Endodermal cell (in vitro differentiated cells): ENCODE data around the gene SERPINB12. TPM values are rescaled to one million over a fixed set of nuclear protein-coding genes. Genes with fewer than 3 reads are reported as not detected.

Source experiments
- DNase-seq: peaks from one replicate; pipeline ENCODE4 v3.0.0-alpha.2; 2017
- H3K27ac ChIP-seq: 2 replicates; pipeline ENCODE4 v1.5.1; 2013; ENCODE audit warnings: mild to moderate bottlenecking, low read depth, low read length, moderate library complexity
- H3K27me3 ChIP-seq: 2 replicates; pipeline ENCODE4 v1.6.1; 2013; ENCODE audit warnings: mild to moderate bottlenecking, low read length, moderate library complexity; ENCODE audit not compliant: insufficient read depth, control insufficient read depth, poor library complexity, severe bottlenecking
- H3K36me3 ChIP-seq: 2 replicates; pipeline ENCODE4 v1.7.0; 2013; ENCODE audit warnings: mild to moderate bottlenecking, low read length, moderate library complexity; ENCODE audit not compliant: control insufficient read depth, insufficient read depth
- H3K4me1 ChIP-seq: one replicate; pipeline ENCODE4 v1.7.0; 2013; ENCODE audit warnings: low read length; ENCODE audit not compliant: control insufficient read depth, insufficient read depth
- H3K4me3 ChIP-seq: 2 replicates; pipeline ENCODE4 v1.5.1; 2013; ENCODE audit warnings: mild to moderate bottlenecking, low read length, moderate library complexity
- H3K9ac ChIP-seq: 2 replicates; pipeline ENCODE4 v1.6.1; 2013; ENCODE audit warnings: mild to moderate bottlenecking, low read length, moderate library complexity; ENCODE audit not compliant: poor library complexity, severe bottlenecking; ENCODE audit errors: extremely low read depth
- H3K9me3 ChIP-seq: 2 replicates; pipeline ENCODE4 v1.6.1; 2013; ENCODE audit warnings: mild to moderate bottlenecking, low read length, moderate library complexity; ENCODE audit not compliant: control insufficient read depth
- H3K27ac Mint-ChIP-seq: 2 replicates; pipeline ENCODE4 v1.8.0; 2020; ENCODE audit warnings: mixed read lengths
- H3K27me3 Mint-ChIP-seq: 2 replicates; pipeline ENCODE4 v1.8.0; 2021; ENCODE audit warnings: mild to moderate bottlenecking, mixed read lengths; ENCODE audit not compliant: insufficient read depth
- H3K36me3 Mint-ChIP-seq: 2 replicates; pipeline ENCODE4 v1.8.0; 2020; ENCODE audit warnings: low read depth, mixed read lengths
- H3K4me1 Mint-ChIP-seq: 2 replicates; pipeline ENCODE4 v1.8.0; 2020; ENCODE audit warnings: mixed read lengths
- H3K4me3 Mint-ChIP-seq: 2 replicates; pipeline ENCODE4 v1.8.0; 2020; ENCODE audit warnings: mild to moderate bottlenecking, moderate library complexity, mixed read lengths
- H3K9me3 Mint-ChIP-seq: 2 replicates; pipeline ENCODE4 v1.8.0; 2020; ENCODE audit warnings: mild to moderate bottlenecking, mixed read lengths
- WGBS, 2 experiments: methylation state at CpG; one replicate each; pipeline versions ENCODE4 v1.1.5 to v1.1.7; 2013; ENCODE audit warnings: missing lambda C conversion rate in 2 of 2, mixed read lengths in 1 of 2; ENCODE audit not compliant: insufficient coverage in 1 of 2, insufficient read length in 1 of 2; 5-methylcytosine and 5-hydroxymethylcytosine counted together
- total RNA-seq, 2 donors: library from RNA; stranded (reverse); fragmentation: NEBNext Ultra II Directional in 1 of 2; extraction: Animal tissue kit (Norgen Biotek cat#: 25700) in 1 of 2; gene quantifications; 2 replicates in 1 of 2; 3 replicates in 1 of 2; pipeline ENCODE4 v1.2.1, GENCODE V29; 2021
- TF ChIP-seq, protein P1 (sequence below): fragments of 200-600 bp; sonication (generic); conservative IDR thresholded peaks from 2 replicates; pipeline ENCODE4 v1.5.0; 2021; ENCODE audit warnings: antibody characterized with exemption, mild to moderate bottlenecking

The SERPINB12 gene
- total RNA-seq, 2 donors from 2014 or later = not detected

GRCh38 chr18:63559567-63560491, 17.7 kb downstream of the SERPINB12 start:
- Histone ChIP-seq H3K4me3 (no peak overlapping the region), H3K4me1 (no peaks in the 10 kb centered on the region), H3K36me3 (no peaks in the 10 kb centered on the region), H3K27me3 (no peaks in the 10 kb centered on the region), H3K27ac (no peak overlapping the region), H3K9me3 (no peaks in the 10 kb centered on the region), H3K9ac (no peak overlapping the region)
- Mint-ChIP-seq H3K27me3 (no peaks in the 10 kb centered on the region), H3K4me3 (no peak overlapping the region), H3K27ac (no peak overlapping the region), H3K4me1 (no peaks in the 10 kb centered on the region), H3K9me3 (no peaks in the 10 kb centered on the region), H3K36me3 (no peaks in the 10 kb centered on the region)
- no peak for DNase-seq
- TF ChIP-seq, protein P1, sequence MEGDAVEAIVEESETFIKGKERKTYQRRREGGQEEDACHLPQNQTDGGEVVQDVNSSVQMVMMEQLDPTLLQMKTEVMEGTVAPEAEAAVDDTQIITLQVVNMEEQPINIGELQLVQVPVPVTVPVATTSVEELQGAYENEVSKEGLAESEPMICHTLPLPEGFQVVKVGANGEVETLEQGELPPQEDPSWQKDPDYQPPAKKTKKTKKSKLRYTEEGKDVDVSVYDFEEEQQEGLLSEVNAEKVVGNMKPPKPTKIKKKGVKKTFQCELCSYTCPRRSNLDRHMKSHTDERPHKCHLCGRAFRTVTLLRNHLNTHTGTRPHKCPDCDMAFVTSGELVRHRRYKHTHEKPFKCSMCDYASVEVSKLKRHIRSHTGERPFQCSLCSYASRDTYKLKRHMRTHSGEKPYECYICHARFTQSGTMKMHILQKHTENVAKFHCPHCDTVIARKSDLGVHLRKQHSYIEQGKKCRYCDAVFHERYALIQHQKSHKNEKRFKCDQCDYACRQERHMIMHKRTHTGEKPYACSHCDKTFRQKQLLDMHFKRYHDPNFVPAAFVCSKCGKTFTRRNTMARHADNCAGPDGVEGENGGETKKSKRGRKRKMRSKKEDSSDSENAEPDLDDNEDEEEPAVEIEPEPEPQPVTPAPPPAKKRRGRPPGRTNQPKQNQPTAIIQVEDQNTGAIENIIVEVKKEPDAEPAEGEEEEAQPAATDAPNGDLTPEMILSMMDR = no peak
- WGBS, 2 experiments = 86 to 90% methylated on average over 6 to 9 of the region's 9 CpGs

- Mint-ChIP-seq H3K36me3 (no peaks in the 10 kb centered on the region), H3K27ac (no peak overlapping the region), H3K4me1 (no peaks in the 10 kb centered on the region), H3K4me3 (no peak overlapping the region), H3K27me3 (peaks cover 2% of the 10 kb centered on the region), H3K9me3 (no peaks in the 10 kb centered on the region)
- TF ChIP-seq, protein P1 = no peak
- H3K9me3 ChIP-seq = no peaks in the 10 kb centered on the region
- H3K36me3 ChIP-seq = no peaks in the 10 kb centered on the region
- WGBS, 2 experiments = 95 to 96% methylated on average over 3 to 4 of the region's 4 CpGs
- peaks cover 4% of the 10 kb centered on the region for H3K27me3 ChIP-seq
- no peak overlapping the region for H3K27ac ChIP-seq
- H3K4me1 ChIP-seq = no peaks in the 10 kb centered on the region
- H3K4me3 ChIP-seq = no peak overlapping the region
- H3K9ac ChIP-seq = no peak overlapping the region
- DNase-seq = no peak
Measured at GRCh38 chr18:63562284-63562683, 20.1 kb downstream of the SERPINB12 start.

- Histone ChIP-seq H3K4me1 (no peaks in the 10 kb centered on the region), H3K4me3 (no peak overlapping the region), H3K9me3 (no peaks in the 10 kb centered on the region), H3K36me3 (no peaks in the 10 kb centered on the region), H3K9ac (no peak overlapping the region), H3K27me3 (peaks cover 4% of the 10 kb centered on the region), H3K27ac (no peak overlapping the region)
- Mint-ChIP-seq H3K27me3 (peaks cover 4% of the 10 kb centered on the region), H3K36me3 (no peaks in the 10 kb centered on the region), H3K27ac (no peak overlapping the region), H3K4me3 (no peak overlapping the region), H3K9me3 (no peaks in the 10 kb centered on the region), H3K4me1 (no peaks in the 10 kb centered on the region)
- TF ChIP-seq, protein P1 = no peak
- no peak for DNase-seq
- 92 to 97% methylated on average over 3 to 4 of the region's 4 CpGs for WGBS, 2 experiments
Measured at GRCh38 chr18:63564021-63564420, 21.9 kb downstream of the SERPINB12 start.
